ENCODE measurements around the gene RASGRF2.

DNA sequence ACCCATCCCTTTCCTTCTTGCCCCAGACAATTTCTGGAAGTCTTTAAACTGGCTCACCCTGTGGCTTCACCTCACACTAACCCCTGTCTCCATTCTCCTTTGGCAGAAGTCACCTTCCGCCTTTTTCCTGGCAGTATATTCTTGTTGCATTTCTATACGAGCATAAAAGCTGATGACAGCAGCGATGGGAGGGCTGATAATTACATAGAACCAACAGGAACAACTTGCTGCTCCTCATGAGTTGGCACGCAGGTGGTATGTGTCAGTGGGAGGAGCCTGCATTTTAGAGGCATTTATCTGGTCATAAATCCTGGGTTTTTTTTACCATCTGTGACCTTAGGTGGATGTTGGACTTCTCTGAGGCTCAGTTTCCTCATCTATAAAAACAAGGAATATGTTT is 211.6 kb downstream of the RASGRF2 start:
- TF ChIP-seq, protein P1, sequence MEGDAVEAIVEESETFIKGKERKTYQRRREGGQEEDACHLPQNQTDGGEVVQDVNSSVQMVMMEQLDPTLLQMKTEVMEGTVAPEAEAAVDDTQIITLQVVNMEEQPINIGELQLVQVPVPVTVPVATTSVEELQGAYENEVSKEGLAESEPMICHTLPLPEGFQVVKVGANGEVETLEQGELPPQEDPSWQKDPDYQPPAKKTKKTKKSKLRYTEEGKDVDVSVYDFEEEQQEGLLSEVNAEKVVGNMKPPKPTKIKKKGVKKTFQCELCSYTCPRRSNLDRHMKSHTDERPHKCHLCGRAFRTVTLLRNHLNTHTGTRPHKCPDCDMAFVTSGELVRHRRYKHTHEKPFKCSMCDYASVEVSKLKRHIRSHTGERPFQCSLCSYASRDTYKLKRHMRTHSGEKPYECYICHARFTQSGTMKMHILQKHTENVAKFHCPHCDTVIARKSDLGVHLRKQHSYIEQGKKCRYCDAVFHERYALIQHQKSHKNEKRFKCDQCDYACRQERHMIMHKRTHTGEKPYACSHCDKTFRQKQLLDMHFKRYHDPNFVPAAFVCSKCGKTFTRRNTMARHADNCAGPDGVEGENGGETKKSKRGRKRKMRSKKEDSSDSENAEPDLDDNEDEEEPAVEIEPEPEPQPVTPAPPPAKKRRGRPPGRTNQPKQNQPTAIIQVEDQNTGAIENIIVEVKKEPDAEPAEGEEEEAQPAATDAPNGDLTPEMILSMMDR (IDR thresholded peaks at IDR 0.05) = no peak
- no peak for TF ChIP-seq POLR2A (IDR thresholded peaks at IDR 0.05)

Measured in uterus (tissue), 2 donors.